Measurements from ENCODE around the gene TRMT61A. TPM values are rescaled to one million over a fixed set of nuclear protein-coding genes. Genes with fewer than 3 reads are reported as not detected.

Gene TRMT61A
- total and polyA plus RNA-seq, 2 of the 4 experiments (the other 2 are of a cell fraction) = 5.7 to 16.2 TPM

DNA sequence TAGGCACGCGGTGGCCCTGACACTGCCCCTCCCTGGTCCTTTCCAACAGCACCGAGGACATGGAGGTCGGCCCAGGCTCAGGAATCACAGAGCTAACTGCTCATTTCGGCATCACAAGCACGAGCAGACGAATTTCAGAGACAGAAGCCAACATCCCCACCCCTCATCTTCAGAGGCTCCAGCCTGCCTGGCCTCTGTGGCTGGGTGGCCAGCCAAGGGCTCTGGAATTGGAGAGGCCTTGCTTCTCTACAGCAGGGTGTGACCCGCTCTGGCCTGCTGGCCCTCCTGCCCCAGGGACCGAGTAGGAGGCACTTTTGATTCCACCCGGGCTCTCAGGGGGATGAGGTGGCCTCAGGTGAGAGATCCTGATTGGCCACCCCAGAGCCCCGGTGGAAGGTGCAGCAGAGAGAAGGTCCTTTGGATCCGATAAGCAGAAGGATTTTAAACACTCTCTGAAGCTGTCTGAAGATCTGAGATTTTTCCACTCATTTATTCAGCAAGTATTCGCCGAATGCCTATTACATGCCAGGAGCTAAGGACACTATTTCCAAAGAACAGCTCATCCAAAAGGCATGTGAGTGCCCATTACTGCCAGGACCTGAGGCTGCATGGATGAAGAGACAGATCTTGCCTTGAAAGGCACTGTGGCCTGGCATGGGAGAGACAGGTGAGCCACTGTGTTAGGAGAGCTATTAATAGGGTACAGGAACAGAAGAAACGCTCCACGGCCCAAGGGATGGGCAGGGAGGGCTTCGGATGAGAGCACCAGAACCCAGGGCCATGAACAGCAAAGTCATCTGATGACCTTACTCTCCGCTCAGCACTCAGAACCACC is 23.2 kb downstream of the TRMT61A start:
- Histone ChIP-seq H4K91ac (ENCODE audit: insufficient read depth, low read depth, low read length) (no peak overlapping the region), H3K9me1 (ENCODE audit: insufficient read depth, low read length) (peaks cover 8% of the 10 kb centered on the region; the same call in 1 of the 2 replicates), H2AFZ (replicated peaks; ENCODE audit: low read length, poor library complexity) (peak overlapping the region; percentile 23), H4K8ac (ENCODE audit: low read depth in 2 of 2, low read length in 2 of 2) (peak overlapping the region in 1 of 2 experiments; percentile 11; a peak in 1 of 4 replicates), H3K79me1 (ENCODE audit: low read depth in 1 of 2, low read length in 2 of 2) (peaks cover 4 to 36% of the 10 kb centered on the region in 2 experiments), H2AK9ac (replicated peaks; ENCODE audit: low read depth, low read length, poor library complexity) (peak overlapping the region; percentile 85), H2BK5ac (ENCODE audit: low read depth, low read length, poor library complexity, severe bottlenecking) (no peak overlapping the region), H3K4me3 (ENCODE audit: insufficient read depth, low read depth, low read length) (no peak overlapping the region), H4K5ac (ENCODE audit: low read depth, low read length) (no peak overlapping the region), H3K9me3 (ENCODE audit: control insufficient read depth, insufficient read depth, low read length) (no peaks in the 10 kb centered on the region), H2AK5ac (ENCODE audit: low read depth, low read length) (peak overlapping the region; percentile 69; the same call in 1 of the 2 replicates), H3K4me1 (ENCODE audit: control insufficient read depth, insufficient read depth, low read length) (peaks cover 11% of the 10 kb centered on the region), H2BK120ac (ENCODE audit: low read depth, low read length) (no peak overlapping the region), H3K27me3 (ENCODE audit: control insufficient read depth, insufficient read depth, low read length) (no peaks in the 10 kb centered on the region), H3K4ac (ENCODE audit: low read depth, low read length) (peak overlapping the region; percentile 53), H3K4me2 (ENCODE audit: low read depth, low read length) (no peak overlapping the region), H3K18ac (ENCODE audit: low read depth, low read length) (no peak overlapping the region), H3K56ac (ENCODE audit: extremely low read depth, insufficient read depth, low read length) (no peak overlapping the region), H3K36me3 (ENCODE audit: control insufficient read depth, insufficient read depth, low read length) (0 out of 2 replicates have a peak, but pooled peaks cover 2% of the 10 kb centered on the region), H3K9ac (ENCODE audit: low read depth, low read length) (no peak overlapping the region), H4K20me1 (ENCODE audit: insufficient read depth, low read length) (peaks cover 15% of the 10 kb centered on the region), H2BK15ac (ENCODE audit: low read depth, low read length) (peak overlapping the region; percentile 71; the same call in 1 of the 3 replicates), H2BK20ac (ENCODE audit: low read depth, low read length) (no peak overlapping the region), H3K14ac (replicated peaks; ENCODE audit: low read depth, low read length) (peak overlapping the region; percentile 72; the same call in 1 of the 2 replicates), H3K27ac (ENCODE audit: insufficient read depth, low read length) (no peak overlapping the region), H3K23ac (ENCODE audit: low read depth, low read length) (no peak overlapping the region; the same call in 1 of the 2 replicates)
- DNase-seq (peak; percentile 49), ATAC-seq (ENCODE audit: low read depth) (peak; percentile 57)
- TF ChIP-seq CEBPB (IDR thresholded peaks at IDR 0.05; ENCODE audit: low read depth, low read length) (no peak), RCOR1 (IDR thresholded peaks at IDR 0.05; ENCODE audit: insufficient replicate concordance, low read length) (no peak), RFX5 (IDR thresholded peaks at IDR 0.05; ENCODE audit: low read depth, low read length) (no peak), BHLHE40 (IDR thresholded peaks at IDR 0.05; ENCODE audit: low read depth, low read length) (no peak), MAZ (IDR thresholded peaks at IDR 0.05; ENCODE audit: borderline replicate concordance, low read depth, low read length) (no peak), MXI1 (IDR thresholded peaks at IDR 0.05; ENCODE audit: borderline replicate concordance, low read depth, low read length) (no peak), CHD1 (IDR thresholded peaks at IDR 0.05; ENCODE audit: low read depth, low read length) (no peak), SMC3 (IDR thresholded peaks at IDR 0.05; ENCODE audit: low read depth, low read length) (no peak)
- no TSS peak for BruUV-seq (replicated peaks)
- dilution Hi-C loops (cut with HindIII; ENCODE audit: low sequenced_read_pairs, unreplicated experiment) (no loop called here), intact Hi-C loops (cut with micrococcal nuclease) (no loop called here), in situ Hi-C loops (cut with MboI; ENCODE audit: low sequenced_read_pairs) (no loop called here)
- ChIA-PET CTCF (interaction anchor here (1.1 kb wide), 1 partner anchor 11 kb away, joined by 3 read pairs; no protein-coding TSS in a partner anchor), POLR2A (ENCODE audit: unreplicated experiment) (no interaction called here)
- 39% methylated on average over 3 of the region's 18 CpGs; no CpG with 5 or more reads in 1 of the 2 experiments for WGBS, 2 experiments (ENCODE audit: extremely low coverage in 2 of 2, insufficient read length in 1 of 2)
